GM18511 (cell line): ENCODE measurements around the gene TYRP1.

Experiments used
- ATAC-seq: cut with Tn5 transposase; IDR thresholded peaks from one replicate; pipeline ENCODE4 v1.9.1; 2021; ENCODE audit warnings: mild to moderate bottlenecking, moderate library complexity; ENCODE audit not compliant: unreplicated experiment

Gene TYRP1

GRCh38 chr9:12730198-12730597 lies 37.0 kb downstream of the TYRP1 start:
- no peak for ATAC-seq

- ATAC-seq = no peak
Measured at GRCh38 chr9:12730927-12731326, 37.7 kb downstream of the TYRP1 start.

- no peak for ATAC-seq
Measured at GRCh38 chr9:12732971-12733370, 39.8 kb downstream of the TYRP1 start.

- ATAC-seq = no peak
Measured at GRCh38 chr9:12735665-12736064, 42.5 kb downstream of the TYRP1 start.

GRCh38 chr9:12737871-12738270 lies 44.7 kb downstream of the TYRP1 start:
- no peak for ATAC-seq

- ATAC-seq = no peak
Measured at GRCh38 chr9:12739014-12739652, 45.9 kb downstream of the TYRP1 start.

GRCh38 chr9:12740845-12741244 lies 47.7 kb downstream of the TYRP1 start:
- ATAC-seq = no peak

- ATAC-seq = no peak
Measured at GRCh38 chr9:12748016-12748415, 54.8 kb downstream of the TYRP1 start.

- ATAC-seq = no peak
Measured at GRCh38 chr9:12748954-12749353, 55.8 kb downstream of the TYRP1 start.

GRCh38 chr9:12753931-12754330 lies 60.7 kb downstream of the TYRP1 start:
- no peak for ATAC-seq

GRCh38 chr9:12759761-12760160 lies 66.6 kb downstream of the TYRP1 start:
- no peak for ATAC-seq
